ENCODE data around the gene CACNA1I. TPM values are rescaled to one million over a fixed set of nuclear protein-coding genes. Genes with fewer than 3 reads are reported as not detected.

The CACNA1I gene
- total RNA-seq, 1 experiment from 2014 or later = 2.1 TPM

- TF ChIP-seq ESRRA (CRISPR knock-in tag; IDR thresholded peaks at IDR 0.05; ENCODE audit: borderline replicate concordance) = peak; percentile 86; the same call in 1 of the 2 replicates
- TF ChIP-seq TEAD1 (CRISPR knock-in tag; IDR thresholded peaks at IDR 0.05) = no peak; the same call in 1 of the 2 replicates
- peak; percentile 62; the same call in 1 of the 2 replicates for TF ChIP-seq CTCF (IDR thresholded peaks at IDR 0.05)
Measured at GRCh38 chr22:39559456-39560105, 11.0 kb upstream of the CACNA1I start.

GRCh38 chr22:39560127-39560526, 10.4 kb upstream of the CACNA1I start:
- peaks cover 47% of the 10 kb centered on the region for H3K27me3 Mint-ChIP-seq (ENCODE audit: low read depth)
- POLR2A ChIA-PET = interaction anchor here (1.1 kb wide), 1 partner anchor 16 kb away, joined by 3 read pairs; no protein-coding TSS in a partner anchor

More at GRCh38 chr22:39559456-39560105, 11.0 kb upstream of the CACNA1I start:
- ATAC-seq (peak; percentile 73), DNase-seq (ENCODE audit: low spot score) (peak; percentile 82)
- POLR2A ChIA-PET = interaction anchor here (1.1 kb wide), 1 partner anchor 15 kb away, joined by 3 read pairs; no protein-coding TSS in a partner anchor
- peaks cover 52% of the 10 kb centered on the region for H3K27me3 Mint-ChIP-seq (ENCODE audit: low read depth)
- H3K9me3 Mint-ChIP-seq = no peaks in the 10 kb centered on the region
- no peaks in the 10 kb centered on the region for H3K36me3 Mint-ChIP-seq
- H3K4me3 Mint-ChIP-seq = no peak overlapping the region
- CTCF ChIA-PET = interaction anchor here (0.6 to 2.6 kb wide), 31 partner anchors 9 to 485 kb away, joined by 3 to 24 read pairs (median 4); no protein-coding TSS in a partner anchor
- peaks cover 7% of the 10 kb centered on the region for H3K4me1 Mint-ChIP-seq
- no peak overlapping the region for H3K27ac Mint-ChIP-seq

GRCh38 chr22:39562839-39563489, 7.6 kb upstream of the CACNA1I start:
- ATAC-seq (no peak), DNase-seq (ENCODE audit: low spot score) (no peak)
- Mint-ChIP-seq H3K9me3 (peaks cover 10% of the 10 kb centered on the region), H3K27ac (no peak overlapping the region), H3K36me3 (no peaks in the 10 kb centered on the region), H3K4me3 (no peak overlapping the region), H3K4me1 (peaks cover 3% of the 10 kb centered on the region; the same call in 1 of the 2 replicates), H3K27me3 (ENCODE audit: low read depth) (peaks cover 23% of the 10 kb centered on the region)
- ChIA-PET CTCF (interaction anchor here (1.0 to 2.1 kb wide), 4 partner anchors 11 to 62 kb away, joined by 3 to 6 read pairs (median 4); no protein-coding TSS in a partner anchor), POLR2A (no interaction called here)
- TF ChIP-seq ZSCAN18 (CRISPR knock-in tag; IDR thresholded peaks at IDR 0.05) = no peak
- no peak for TF ChIP-seq PRDM15 (CRISPR knock-in tag; IDR thresholded peaks at IDR 0.05)
- no peak for TF ChIP-seq NFATC4 (CRISPR knock-in tag; IDR thresholded peaks at IDR 0.05)
- TF ChIP-seq USF2 (CRISPR knock-in tag; IDR thresholded peaks at IDR 0.05) = no peak
- no peak for TF ChIP-seq KAT7 (CRISPR knock-in tag; IDR thresholded peaks at IDR 0.05; ENCODE audit: borderline replicate concordance)
- TF ChIP-seq E2F1 (CRISPR knock-in tag; IDR thresholded peaks at IDR 0.05) = no peak
- TF ChIP-seq MLX (CRISPR knock-in tag; IDR thresholded peaks at IDR 0.05) = no peak

More at GRCh38 chr22:39560127-39560526, 10.4 kb upstream of the CACNA1I start:
- peaks cover under 1% of the 10 kb centered on the region; the same call in 1 of the 2 replicates for H3K9me3 Mint-ChIP-seq
- no peaks in the 10 kb centered on the region for H3K36me3 Mint-ChIP-seq
- CTCF ChIA-PET = interaction anchor here (0.6 to 2.6 kb wide), 25 partner anchors 9 to 485 kb away, joined by 3 to 24 read pairs (median 4); no protein-coding TSS in a partner anchor
- H3K4me1 Mint-ChIP-seq = peaks cover 7% of the 10 kb centered on the region
- no peak for DNase-seq (ENCODE audit: low spot score)
- TF ChIP-seq E2F1 (CRISPR knock-in tag; IDR thresholded peaks at IDR 0.05) (no peak), FOXP1 (CRISPR knock-in tag; IDR thresholded peaks at IDR 0.05; ENCODE audit: borderline replicate concordance) (0 out of 2 replicates have a peak, but pooled peaks have one; percentile 23), ZSCAN18 (CRISPR knock-in tag; IDR thresholded peaks at IDR 0.05) (no peak)
- H3K27ac Mint-ChIP-seq = no peak overlapping the region
- H3K4me3 Mint-ChIP-seq = no peak overlapping the region
- no peak for ATAC-seq
